ENCODE measurements around the gene TMEM94. TPM values are rescaled to one million over a fixed set of nuclear protein-coding genes. Genes with fewer than 3 reads are reported as not detected.

The TMEM94 gene
- total and polyA plus RNA-seq, 9 of the 15 experiments (the other 6 are each of a cell fraction or from before 2014, with no cell fraction given), result 0.35 to 48.1 (median 14.4) TPM

DNA sequence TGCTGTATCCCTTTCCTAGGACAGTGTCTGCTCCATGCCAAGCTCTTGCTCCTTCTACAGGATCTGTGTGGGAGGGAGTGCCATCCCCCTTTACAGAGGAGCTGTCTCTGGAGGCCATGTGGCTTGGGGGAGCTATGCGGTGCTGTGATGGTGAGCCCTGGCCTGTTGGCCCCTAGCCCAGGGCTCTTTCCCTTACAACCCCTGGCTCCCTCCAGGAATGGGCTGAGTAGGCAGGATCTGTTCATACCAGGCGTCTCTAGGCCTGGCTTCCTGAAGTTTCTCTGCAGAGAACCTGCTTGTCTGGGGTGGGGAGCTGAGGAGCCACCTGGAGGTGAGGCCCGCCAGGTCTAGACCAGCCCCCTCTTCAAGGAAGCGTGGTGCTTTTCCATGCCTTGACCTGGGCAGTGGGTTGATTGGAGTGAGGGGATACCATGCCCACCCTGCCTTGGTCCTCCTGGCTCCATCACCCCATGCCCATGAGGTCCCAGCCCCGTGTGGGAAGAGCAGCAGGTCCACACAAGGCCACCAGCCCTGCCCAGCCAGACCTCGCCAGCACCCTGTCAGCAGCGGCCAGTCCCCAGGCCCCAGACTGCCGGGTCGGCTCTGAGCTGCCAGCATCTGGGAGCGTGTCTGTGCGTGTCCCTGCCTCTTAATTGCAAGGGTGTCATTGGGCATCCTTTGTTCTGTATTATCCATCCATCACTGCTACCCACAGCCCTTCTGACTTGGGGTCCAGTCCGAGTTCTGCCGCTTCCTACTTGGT is 83.7 kb downstream of the TMEM94 start (continued):
- TF ChIP-seq NCOR1 (IDR thresholded peaks at IDR 0.05), result no peak
- no peak for TF ChIP-seq NFE2 (IDR thresholded peaks at IDR 0.05; ENCODE audit: low read depth)
- TF ChIP-seq U2AF2 (optimal IDR thresholded peaks at IDR 0.05; ENCODE audit: low read depth, low read length), result no peak
- no peak for TF ChIP-seq ERF (CRISPR knock-in tag; IDR thresholded peaks at IDR 0.05)
- no peak for TF ChIP-seq CUX1 (CRISPR knock-in tag; IDR thresholded peaks at IDR 0.05)
- TF ChIP-seq, protein P1, sequence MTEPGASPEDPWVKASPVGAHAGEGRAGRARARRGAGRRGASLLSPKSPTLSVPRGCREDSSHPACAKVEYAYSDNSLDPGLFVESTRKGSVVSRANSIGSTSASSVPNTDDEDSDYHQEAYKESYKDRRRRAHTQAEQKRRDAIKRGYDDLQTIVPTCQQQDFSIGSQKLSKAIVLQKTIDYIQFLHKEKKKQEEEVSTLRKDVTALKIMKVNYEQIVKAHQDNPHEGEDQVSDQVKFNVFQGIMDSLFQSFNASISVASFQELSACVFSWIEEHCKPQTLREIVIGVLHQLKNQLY (CRISPR knock-in tag; conservative IDR thresholded peaks at IDR 0.05), result no peak
- no peak for TF ChIP-seq CSDE1 (IDR thresholded peaks at IDR 0.05)
- TF ChIP-seq, protein P2, sequence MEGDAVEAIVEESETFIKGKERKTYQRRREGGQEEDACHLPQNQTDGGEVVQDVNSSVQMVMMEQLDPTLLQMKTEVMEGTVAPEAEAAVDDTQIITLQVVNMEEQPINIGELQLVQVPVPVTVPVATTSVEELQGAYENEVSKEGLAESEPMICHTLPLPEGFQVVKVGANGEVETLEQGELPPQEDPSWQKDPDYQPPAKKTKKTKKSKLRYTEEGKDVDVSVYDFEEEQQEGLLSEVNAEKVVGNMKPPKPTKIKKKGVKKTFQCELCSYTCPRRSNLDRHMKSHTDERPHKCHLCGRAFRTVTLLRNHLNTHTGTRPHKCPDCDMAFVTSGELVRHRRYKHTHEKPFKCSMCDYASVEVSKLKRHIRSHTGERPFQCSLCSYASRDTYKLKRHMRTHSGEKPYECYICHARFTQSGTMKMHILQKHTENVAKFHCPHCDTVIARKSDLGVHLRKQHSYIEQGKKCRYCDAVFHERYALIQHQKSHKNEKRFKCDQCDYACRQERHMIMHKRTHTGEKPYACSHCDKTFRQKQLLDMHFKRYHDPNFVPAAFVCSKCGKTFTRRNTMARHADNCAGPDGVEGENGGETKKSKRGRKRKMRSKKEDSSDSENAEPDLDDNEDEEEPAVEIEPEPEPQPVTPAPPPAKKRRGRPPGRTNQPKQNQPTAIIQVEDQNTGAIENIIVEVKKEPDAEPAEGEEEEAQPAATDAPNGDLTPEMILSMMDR (IDR thresholded peaks at IDR 0.05 in 2 of 3, conservative IDR thresholded peaks at IDR 0.05 in 1 of 3; ENCODE audit: insufficient read depth in 2 of 3, low read depth in 1 of 3, low read length in 3 of 3), result no peak
